HUES6 (cell line): ENCODE results near the gene ETV5.

Experiments
- H3K27ac ChIP-seq: 2 replicates; pipeline ENCODE4 v1.7.0; 2013; ENCODE audit warnings: low read depth, mild to moderate bottlenecking, low read length, inconsistent platforms
- H3K27me3 ChIP-seq: 2 replicates; pipeline ENCODE4 v1.6.1; 2013; ENCODE audit warnings: low read length; ENCODE audit not compliant: control insufficient read depth, insufficient read depth
- H3K36me3 ChIP-seq: 2 replicates; pipeline ENCODE4 v1.6.1; 2013; ENCODE audit warnings: low read length; ENCODE audit not compliant: control insufficient read depth, insufficient read depth
- H3K4me1 ChIP-seq: 2 replicates; pipeline ENCODE4 v1.6.1; 2013; ENCODE audit warnings: low read length; ENCODE audit not compliant: control insufficient read depth, insufficient read depth
- H3K4me3 ChIP-seq: 2 replicates; pipeline ENCODE4 v1.5.1; 2013; ENCODE audit warnings: low read depth, low read length
- H3K9ac ChIP-seq: one replicate; pipeline ENCODE4 v1.6.1; 2013; ENCODE audit warnings: mild to moderate bottlenecking, low read length
- H3K9me3 ChIP-seq: 2 replicates; pipeline ENCODE4 v1.6.1; 2013; ENCODE audit warnings: low read depth, low read length; ENCODE audit not compliant: control insufficient read depth, insufficient read depth

The ETV5 gene

DNA sequence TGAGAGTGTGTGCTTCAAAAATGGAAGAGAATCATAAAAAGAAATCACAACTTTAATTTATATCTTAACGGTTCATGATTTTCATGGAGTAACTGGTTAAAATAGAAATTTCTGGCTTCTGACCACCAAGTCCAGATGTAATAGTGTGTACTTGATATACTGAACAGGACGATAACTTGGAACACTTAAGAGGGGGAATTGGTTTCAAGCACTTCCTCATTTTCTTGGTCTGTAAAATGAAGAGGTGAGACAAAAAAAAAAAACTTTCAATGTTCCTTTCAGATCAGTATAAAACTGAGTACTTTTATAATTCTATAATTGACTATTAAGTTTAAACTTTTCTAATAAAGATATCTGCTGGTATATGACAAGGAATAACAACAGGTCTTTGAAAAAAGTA, 107.0 kb downstream of the ETV5 start:
- no peaks in the 10 kb centered on the region for H3K4me1 ChIP-seq
- no peak overlapping the region for H3K27ac ChIP-seq
- H3K36me3 ChIP-seq, result no peaks in the 10 kb centered on the region
- H3K4me3 ChIP-seq, result no peak overlapping the region
- no peaks in the 10 kb centered on the region for H3K9me3 ChIP-seq
- H3K27me3 ChIP-seq, result no peaks in the 10 kb centered on the region
- no peak overlapping the region for H3K9ac ChIP-seq

DNA sequence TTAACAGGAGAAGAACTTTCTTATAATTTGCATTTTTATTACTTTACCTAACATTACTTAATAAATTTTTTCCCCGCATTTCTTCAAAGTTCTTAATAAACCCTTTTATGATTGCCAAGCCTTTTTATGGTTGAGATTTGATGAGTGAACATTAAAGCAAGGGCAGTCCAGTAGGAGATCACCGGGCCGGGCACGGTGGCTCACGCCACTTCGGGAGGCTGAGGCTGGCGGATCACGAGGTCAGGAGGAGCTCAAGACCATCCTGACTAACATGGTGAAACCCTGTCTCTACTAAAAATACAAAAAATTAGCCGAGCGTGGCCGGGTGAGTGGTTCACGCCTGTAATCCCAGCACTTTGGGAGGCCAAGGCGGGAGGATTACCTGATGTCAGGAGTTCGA, 109.7 kb downstream of the ETV5 start:
- Histone ChIP-seq H3K36me3 (no peaks in the 10 kb centered on the region), H3K4me1 (no peaks in the 10 kb centered on the region), H3K9me3 (no peaks in the 10 kb centered on the region), H3K27ac (no peak overlapping the region), H3K27me3 (no peaks in the 10 kb centered on the region), H3K9ac (no peak overlapping the region), H3K4me3 (no peak overlapping the region)

DNA sequence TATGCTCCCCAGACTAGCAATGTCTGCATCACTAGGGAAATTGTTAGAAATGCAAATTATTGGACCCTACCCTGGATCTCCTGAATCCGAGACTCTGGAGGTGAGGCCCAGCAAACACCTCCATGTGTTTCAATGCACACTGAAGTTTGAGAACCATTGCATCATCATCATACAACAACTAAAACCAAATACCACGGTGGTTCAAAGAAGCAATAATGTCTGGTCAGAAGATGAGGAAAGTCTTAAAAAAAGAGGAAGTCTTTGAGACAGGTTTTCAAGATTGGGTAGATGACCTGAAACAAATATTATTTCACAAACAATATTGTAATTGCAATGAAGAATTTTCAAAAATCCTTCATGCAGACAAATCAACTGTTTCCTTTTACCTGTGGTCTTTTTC, 110.8 kb downstream of the ETV5 start:
- Histone ChIP-seq H3K9me3 (no peaks in the 10 kb centered on the region), H3K27ac (no peak overlapping the region), H3K36me3 (no peaks in the 10 kb centered on the region), H3K4me3 (no peak overlapping the region), H3K9ac (no peak overlapping the region), H3K27me3 (0 out of 2 replicates have a peak, but pooled peaks cover under 1% of the 10 kb centered on the region), H3K4me1 (no peaks in the 10 kb centered on the region)

DNA sequence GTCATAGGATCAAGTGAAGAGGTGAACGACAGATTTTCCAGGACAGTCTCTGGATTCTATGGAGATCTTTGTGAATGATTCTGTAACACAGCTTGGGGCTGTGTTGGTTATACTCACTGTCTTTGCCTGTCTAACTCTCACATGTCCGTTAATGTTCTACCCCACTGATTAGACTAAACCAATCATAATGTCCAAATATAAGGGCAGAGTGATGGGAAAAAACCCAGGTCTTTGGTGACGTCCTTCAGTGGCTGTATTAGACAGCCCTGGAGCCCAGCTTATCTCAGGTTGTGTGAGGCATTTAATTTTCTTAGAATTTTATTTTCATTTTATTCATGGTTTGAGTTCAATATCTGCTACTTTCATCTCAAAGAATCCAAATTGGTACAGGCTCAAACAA, 111.8 kb downstream of the ETV5 start:
- Histone ChIP-seq H3K4me1 (no peaks in the 10 kb centered on the region), H3K27ac (no peak overlapping the region), H3K9ac (no peak overlapping the region), H3K36me3 (no peaks in the 10 kb centered on the region), H3K9me3 (no peaks in the 10 kb centered on the region), H3K27me3 (peaks cover 6% of the 10 kb centered on the region; the same call in 1 of the 2 replicates), H3K4me3 (no peak overlapping the region)
